K562 (cell line): ENCODE measurements around the gene NOPCHAP1. TPM values are rescaled to one million over a fixed set of nuclear protein-coding genes. Genes with fewer than 3 reads are reported as not detected.
A peak's percentile ranks its signal among the peaks of the same experiment; 100 is the strongest.
"Not testable (repeated sequence)": the region's sequence is repeated elsewhere in the genome, so short reads cannot be mapped to it uniquely, and the experiment has no call there.

Source experiments
- ATAC-seq: fragments of 200-7000 bp; cut with Tn5 transposase; 3 replicates; pipeline ENCODE4 v1.9.1; 2020; ENCODE audit warnings: moderate library complexity
- BruUV-seq: library from RNA; stranded (reverse); fragments of 400-500 nt; replicated peaks from 2 replicates; lab custom pipeline; 2021; lab: Mats Ljungman, UMichigan
- CTCF ChIA-PET: fragments of 300-600 bp; formaldehyde crosslinking; extraction: SDS; loops from one replicate; lab custom pipeline; 2021; ENCODE audit warnings: low intra/inter-chr PET ratio; lab: Yijun Ruan, JAX
- POLR2A ChIA-PET: fragments of 300-600, 350-650 bp; sonication (Branson Sonifier 250); formaldehyde crosslinking; extraction: SDS; loops from one replicate; lab custom pipeline; 2021; ENCODE audit warnings: antibody characterized with exemption, inconsistent platforms; lab: Yijun Ruan, JAX
- DNase-seq, 4 experiments: peaks; one replicate each; pipeline versions ENCODE4 v3.0.0 to v3.0.0-alpha.2; 2011 to 2018; ENCODE audit warnings: low spot score in 3 of 4, mixed read lengths in 3 of 4; ENCODE audit errors: extremely low read depth in 1 of 4
- FAIRE-seq: peaks from 2 replicates; lab custom pipeline; 2011; peaks lifted over from hg19 to GRCh38; lab: Jason Lieb, UNC
- H2AFZ ChIP-seq: 2 replicates; pipeline ENCODE4 v1.6.0; 2011; ENCODE audit warnings: low read depth, low read length, control low read depth, inconsistent platforms
- H3K27ac ChIP-seq: fragments of 200-600 bp; 3 replicates; pipeline ENCODE4 v1.8.0; 2011; ENCODE audit warnings: low read depth, mild to moderate bottlenecking, control low read depth, inconsistent platforms, low read length, moderate library complexity, mixed read lengths; ENCODE audit errors: extremely low read depth
- H3K27me3 ChIP-seq, 2 experiments: fragments of 300-600 bp in 1 of 2; 2 replicates in 1 of 2; 3 replicates in 1 of 2; pipeline versions ENCODE4 v1.6.0 to v1.8.0; 2011; ENCODE audit warnings: inconsistent platforms in 2 of 2, low read length in 2 of 2, mild to moderate bottlenecking in 1 of 2, mixed read lengths in 1 of 2, moderate library complexity in 1 of 2; ENCODE audit not compliant: control insufficient read depth in 2 of 2, insufficient read depth in 2 of 2
- H3K36me3 ChIP-seq: fragments of 300-600 bp; 3 replicates; pipeline ENCODE4 v1.8.0; 2011; ENCODE audit warnings: mild to moderate bottlenecking, low read length, inconsistent platforms; ENCODE audit not compliant: control insufficient read depth, insufficient read depth
- H3K4me1 ChIP-seq, 2 experiments: fragments of 200-600 bp in 1 of 2; replicated peaks in 1 of 2; 2 replicates in 1 of 2; 3 replicates in 1 of 2; pipeline versions ENCODE4 v1.5.1 to v1.8.0; 2011; ENCODE audit warnings: inconsistent platforms in 2 of 2, low read length in 2 of 2, mild to moderate bottlenecking in 1 of 2, mixed read lengths in 1 of 2, moderate library complexity in 1 of 2; ENCODE audit not compliant: control insufficient read depth in 2 of 2, insufficient read depth in 2 of 2
- H3K4me2 ChIP-seq: 2 replicates; pipeline ENCODE4 v1.6.1; 2011; ENCODE audit warnings: low read length, control low read depth, inconsistent platforms, mixed read lengths; ENCODE audit not compliant: insufficient read depth
- H3K4me3 ChIP-seq: fragments of 200-600 bp; sonication (generic), shearing (Covaris generic); 2 replicates; pipeline ENCODE4 v1.5.1; 2016; ENCODE audit warnings: control low read depth, inconsistent platforms
- H3K79me2 ChIP-seq: fragments of 200-600 bp; 3 replicates; pipeline ENCODE4 v1.8.0; 2011; ENCODE audit warnings: low read length, inconsistent platforms; ENCODE audit not compliant: control insufficient read depth, insufficient read depth
- H3K9ac ChIP-seq, 2 experiments: 2 replicates each; pipeline versions ENCODE4 v1.6.0 to v1.6.1; 2011; ENCODE audit warnings: low read depth in 2 of 2, low read length in 2 of 2, control low read depth in 1 of 2, inconsistent platforms in 1 of 2, mild to moderate bottlenecking in 1 of 2, mixed read lengths in 1 of 2; ENCODE audit not compliant: insufficient read depth in 1 of 2
- H3K9me1 ChIP-seq: one replicate; pipeline ENCODE4 v1.6.0; 2011; ENCODE audit warnings: inconsistent platforms, mild to moderate bottlenecking, low read length, moderate library complexity; ENCODE audit not compliant: control insufficient read depth, insufficient read depth
- H3K9me3 ChIP-seq: replicated peaks from 2 replicates; pipeline ENCODE4 v1.5.1; 2011; ENCODE audit warnings: low read depth, low read length, inconsistent platforms; ENCODE audit not compliant: control insufficient read depth, insufficient read depth
- H4K20me1 ChIP-seq: replicated peaks from 2 replicates; pipeline ENCODE4 v1.6.1; 2011; ENCODE audit warnings: low read length, inconsistent platforms, mixed read lengths; ENCODE audit not compliant: control insufficient read depth, insufficient read depth
- MTF1 ChIP-seq: fragments of 250-450 bp; sonication (Bioruptor Pico); IDR thresholded peaks from 2 replicates; pipeline ENCODE4 v1.9.0; 2021; ENCODE audit warnings: moderate library complexity, mild to moderate bottlenecking, inconsistent platforms, borderline replicate concordance
- ZSCAN29 ChIP-seq: fragments of 450-650 bp; IDR thresholded peaks from 2 replicates; pipeline ENCODE4 v1.6.1; 2017
- WGBS: fragments of 100-300 bp; shearing (Covaris generic); methylation state at CpG from one replicate; pipeline ENCODE4 v1.1.6; 2016; ENCODE audit warnings: low coverage, mixed read lengths; ENCODE audit not compliant: insufficient coverage; ENCODE audit errors: missing lambda C conversion rate; 5-methylcytosine and 5-hydroxymethylcytosine counted together
- in situ Hi-C: fragments of 300-500 bp; cut with MboI; formaldehyde crosslinking; loops from 4 replicates; pipeline ENCODE4 v1.15.0; 2018; ENCODE audit warnings: inconsistent platforms, mixed read lengths
- intact Hi-C: fragments of 100-400 bp; cut with micrococcal nuclease; formaldehyde crosslinking; loops from 2 replicates; pipeline ENCODE4 v1.14.2; 2022
- polyA plus RNA-seq, 8 experiments: library from polyadenylated mRNA; depleted of rRNA in 4 of 8; stranded (reverse) in 5 of 8; unstranded in 3 of 8; fragments of >200 nt; fragmentation: Nextera tagmentation in 2 of 8; fragmentation: Illumina TruSeq in 1 of 8; extraction: Ambion mirVana in 2 of 8; extraction: Trizol in 1 of 8; gene quantifications; 2 replicates each; pipeline versions ENCODE4 v1.2.1 to v1.2.3, GENCODE V29; 2011 to 2014; ENCODE audit warnings: inconsistent platforms in 1 of 8, missing spikeins in 1 of 8
- total RNA-seq, 7 experiments: library from RNA; depleted of rRNA in 6 of 7; stranded (reverse); fragments of >200 nt in 6 of 7; fragmentation: Illumina TruSeq in 2 of 7; extraction: Trizol in 2 of 7; gene quantifications; 2 replicates each; pipeline versions ENCODE4 v1.2.1 to v1.2.3, GENCODE V29; 2011 to 2021; ENCODE audit warnings: low replicate concordance in 1 of 7
- TF ChIP-seq, protein P1 (sequence below): sonication (generic); formaldehyde crosslinking; IDR thresholded peaks from 2 replicates; pipeline ENCODE4 v1.8.0; 2023; ENCODE audit warnings: mild to moderate bottlenecking, missing genetic modification reagents
- TF ChIP-seq, protein P2 (sequence below), 2 experiments: fragments of 450-650 bp; formaldehyde crosslinking in 1 of 2; IDR thresholded peaks; 2 replicates each; pipeline versions ENCODE4 v1.4.0 to v1.6.1; 2014 to 2020; ENCODE audit warnings: mild to moderate bottlenecking in 2 of 2, borderline replicate concordance in 1 of 2, low read depth in 1 of 2

Gene NOPCHAP1
- total and polyA plus RNA-seq, 9 of the 15 experiments (the other 6 are each of a cell fraction or from before 2014, with no cell fraction given), result 19.4 to 108 (median 33.4) TPM

DNA sequence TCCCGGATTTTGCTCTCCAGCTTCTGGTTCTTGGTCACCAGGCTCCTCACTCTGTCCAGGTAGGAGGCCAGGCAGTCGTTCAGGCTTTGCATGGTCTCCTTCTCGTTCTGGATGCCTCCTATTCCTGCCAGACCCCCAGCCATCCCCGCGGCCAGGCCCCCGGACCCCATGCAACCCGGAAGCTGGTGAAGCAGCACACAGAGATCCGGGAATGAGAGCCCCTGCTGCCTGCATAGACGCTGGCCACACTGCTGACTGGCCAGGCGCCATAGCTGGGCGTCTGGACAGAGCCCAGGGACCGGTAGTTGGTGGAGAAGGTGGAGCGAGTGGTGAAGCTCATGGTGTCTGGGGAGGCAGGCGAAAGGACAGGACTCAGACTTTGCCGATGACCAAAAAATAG lies 8.4 kb upstream of the NOPCHAP1 start:
- H4K20me1 ChIP-seq, H3K36me3 ChIP-seq, H3K9me3 ChIP-seq, FAIRE-seq, H3K79me2 ChIP-seq, ATAC-seq, H3K9ac ChIP-seq, H3K27ac ChIP-seq, H3K4me1 ChIP-seq, in situ Hi-C loops, H3K9me1 ChIP-seq, DNase-seq, H3K4me3 ChIP-seq, CTCF ChIA-PET, H3K4me2 ChIP-seq, BruUV-seq, intact Hi-C loops, H3K27me3 ChIP-seq: not testable (repeated sequence)
- 39% methylated on average over 14 of the region's 15 CpGs for WGBS
- POLR2A ChIA-PET, result interaction anchor here (0.6 to 1.8 kb wide), 3 partner anchors 10 to 131 kb away, joined by 3 to 5 read pairs (median 3); no protein-coding TSS in a partner anchor
- H2AFZ ChIP-seq, result 0 out of 2 replicates have a peak overlapping the region, but pooled peaks have one; percentile 18
- TF ChIP-seq ZSCAN29, result peak; percentile 69; the same call in 1 of the 2 replicates

DNA sequence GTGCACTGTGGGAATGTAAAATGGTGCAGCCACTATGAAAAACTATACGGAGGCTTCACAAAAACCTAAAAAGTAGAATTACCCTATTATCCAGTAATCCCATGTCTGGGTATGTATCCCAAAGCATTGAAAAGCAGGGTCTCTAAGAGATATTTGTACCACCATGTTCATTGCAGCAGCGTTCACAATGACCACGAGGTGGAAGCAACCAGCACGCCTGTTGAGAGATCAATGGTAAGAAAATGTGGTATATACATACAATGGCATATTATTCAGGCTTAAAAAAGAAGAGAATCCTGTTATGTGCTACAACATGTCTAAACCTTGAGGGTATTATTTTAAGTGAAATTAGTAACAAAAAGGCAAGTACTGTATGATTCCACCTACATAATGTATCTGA lies 910 bp upstream of the NOPCHAP1 start:
- POLR2A ChIA-PET, result no interaction called here
- CTCF ChIA-PET, result interaction anchor here (1.6 kb wide), 1 partner anchor 66 kb away, joined by 3 read pairs; no protein-coding TSS in a partner anchor
- in situ Hi-C loops, result no loop called here
- TF ChIP-seq, protein P1, sequence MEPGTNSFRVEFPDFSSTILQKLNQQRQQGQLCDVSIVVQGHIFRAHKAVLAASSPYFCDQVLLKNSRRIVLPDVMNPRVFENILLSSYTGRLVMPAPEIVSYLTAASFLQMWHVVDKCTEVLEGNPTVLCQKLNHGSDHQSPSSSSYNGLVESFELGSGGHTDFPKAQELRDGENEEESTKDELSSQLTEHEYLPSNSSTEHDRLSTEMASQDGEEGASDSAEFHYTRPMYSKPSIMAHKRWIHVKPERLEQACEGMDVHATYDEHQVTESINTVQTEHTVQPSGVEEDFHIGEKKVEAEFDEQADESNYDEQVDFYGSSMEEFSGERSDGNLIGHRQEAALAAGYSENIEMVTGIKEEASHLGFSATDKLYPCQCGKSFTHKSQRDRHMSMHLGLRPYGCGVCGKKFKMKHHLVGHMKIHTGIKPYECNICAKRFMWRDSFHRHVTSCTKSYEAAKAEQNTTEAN (CRISPR knock-in tag), result no peak
- no peak for TF ChIP-seq MTF1 (CRISPR knock-in tag)
- TF ChIP-seq, protein P2, sequence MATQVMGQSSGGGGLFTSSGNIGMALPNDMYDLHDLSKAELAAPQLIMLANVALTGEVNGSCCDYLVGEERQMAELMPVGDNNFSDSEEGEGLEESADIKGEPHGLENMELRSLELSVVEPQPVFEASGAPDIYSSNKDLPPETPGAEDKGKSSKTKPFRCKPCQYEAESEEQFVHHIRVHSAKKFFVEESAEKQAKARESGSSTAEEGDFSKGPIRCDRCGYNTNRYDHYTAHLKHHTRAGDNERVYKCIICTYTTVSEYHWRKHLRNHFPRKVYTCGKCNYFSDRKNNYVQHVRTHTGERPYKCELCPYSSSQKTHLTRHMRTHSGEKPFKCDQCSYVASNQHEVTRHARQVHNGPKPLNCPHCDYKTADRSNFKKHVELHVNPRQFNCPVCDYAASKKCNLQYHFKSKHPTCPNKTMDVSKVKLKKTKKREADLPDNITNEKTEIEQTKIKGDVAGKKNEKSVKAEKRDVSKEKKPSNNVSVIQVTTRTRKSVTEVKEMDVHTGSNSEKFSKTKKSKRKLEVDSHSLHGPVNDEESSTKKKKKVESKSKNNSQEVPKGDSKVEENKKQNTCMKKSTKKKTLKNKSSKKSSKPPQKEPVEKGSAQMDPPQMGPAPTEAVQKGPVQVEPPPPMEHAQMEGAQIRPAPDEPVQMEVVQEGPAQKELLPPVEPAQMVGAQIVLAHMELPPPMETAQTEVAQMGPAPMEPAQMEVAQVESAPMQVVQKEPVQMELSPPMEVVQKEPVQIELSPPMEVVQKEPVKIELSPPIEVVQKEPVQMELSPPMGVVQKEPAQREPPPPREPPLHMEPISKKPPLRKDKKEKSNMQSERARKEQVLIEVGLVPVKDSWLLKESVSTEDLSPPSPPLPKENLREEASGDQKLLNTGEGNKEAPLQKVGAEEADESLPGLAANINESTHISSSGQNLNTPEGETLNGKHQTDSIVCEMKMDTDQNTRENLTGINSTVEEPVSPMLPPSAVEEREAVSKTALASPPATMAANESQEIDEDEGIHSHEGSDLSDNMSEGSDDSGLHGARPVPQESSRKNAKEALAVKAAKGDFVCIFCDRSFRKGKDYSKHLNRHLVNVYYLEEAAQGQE (IDR thresholded peaks at IDR 0.05; ENCODE audit: borderline replicate concordance), result peak; percentile 18; the same call in 1 of the 2 replicates
- TF ChIP-seq, protein P2 (CRISPR knock-in tag; IDR thresholded peaks at IDR 0.05; ENCODE audit: low read depth), result no peak

More for the DNA sequence above, 910 bp upstream of the NOPCHAP1 start:
- no TSS peak for BruUV-seq
- DNase-seq (peak in 3 of 4 experiments; percentile 17 to 37 (median 19)), FAIRE-seq (peak; percentile 78), ATAC-seq (peak; percentile 51)
- Histone ChIP-seq H3K27ac (no peak overlapping the region), H3K9ac (no peak overlapping the region), H3K27me3 (no peaks in the 10 kb centered on the region), H2AFZ (peak overlapping the region; percentile 96), H3K9me3 (no peaks in the 10 kb centered on the region), H3K4me3 (no peak overlapping the region), H4K20me1 (no peaks in the 10 kb centered on the region), H3K4me2 (peak overlapping the region; percentile 92), H3K9me1 (no peaks in the 10 kb centered on the region), H3K79me2 (peaks cover 35% of the 10 kb centered on the region), H3K4me1 (peaks cover 0 to 10% of the 10 kb centered on the region in 2 experiments; a peak in 2 of 5 replicates), H3K36me3 (peaks cover 23% of the 10 kb centered on the region; the same call in 2 of the 3 replicates)
- WGBS, result 48% methylated on average over 4 of the region's 4 CpGs
- intact Hi-C loops, result loop anchor here (2.0 to 5.0 kb wide), 3 partner anchors 67 to 398 kb away; no protein-coding TSS in a partner anchor
